GM19239 (cell line): Measurements from ENCODE around the gene TUBB4B.
A peak's percentile ranks its signal among the peaks of the same experiment; 100 is the strongest.

ENCODE experiments used
- DNase-seq: peaks from one replicate; pipeline ENCODE4 v3.0.0; 2011; ENCODE audit warnings: low spot score; ENCODE audit not compliant: insufficient read length
- FAIRE-seq: peaks from 2 replicates; lab custom pipeline; 2011; peaks lifted over from hg19 to GRCh38; lab: Jason Lieb, UNC

TUBB4B gene

GRCh38 chr9:137240841-137241489 lies at the start of gene TUBB4B:
Gene TUBB4B (plus strand): TSS chr9:137241287. CDS start chr9:137241361, 74 bp downstream.
- FAIRE-seq (peak; percentile 100), DNase-seq (peak; percentile 100)

GRCh38 chr9:137191691-137192447 lies 49.2 kb upstream of the TUBB4B start:
- FAIRE-seq (no peak), DNase-seq (no peak)

GRCh38 chr9:137192448-137192780 lies 48.7 kb upstream of the TUBB4B start:
- DNase-seq (no peak), FAIRE-seq (no peak)

- FAIRE-seq (no peak), DNase-seq (no peak)
Measured at GRCh38 chr9:137192859-137193258, 48.2 kb upstream of the TUBB4B start.

- FAIRE-seq, result no peak
- DNase-seq, result no peak
Measured at GRCh38 chr9:137193771-137194170, 47.3 kb upstream of the TUBB4B start.

- DNase-seq, result no peak
- no peak for FAIRE-seq
Measured at GRCh38 chr9:137194388-137194787, 46.7 kb upstream of the TUBB4B start.

- no peak for FAIRE-seq
- DNase-seq, result no peak
Measured at GRCh38 chr9:137194909-137195308, 46.2 kb upstream of the TUBB4B start.

- no peak for DNase-seq
Measured at GRCh38 chr9:137195525-137196220, 45.4 kb upstream of the TUBB4B start.

GRCh38 chr9:137198051-137198901 lies 42.8 kb upstream of the TUBB4B start:
- no peak for DNase-seq

More at GRCh38 chr9:137195525-137196220, 45.4 kb upstream of the TUBB4B start:
- FAIRE-seq, result no peak

GRCh38 chr9:137198902-137199283 lies 42.2 kb upstream of the TUBB4B start:
- FAIRE-seq (no peak), DNase-seq (no peak)

More at GRCh38 chr9:137198051-137198901, 42.8 kb upstream of the TUBB4B start:
- FAIRE-seq, result no peak

- FAIRE-seq (no peak), DNase-seq (no peak)
Measured at GRCh38 chr9:137199411-137200121, 41.5 kb upstream of the TUBB4B start.

GRCh38 chr9:137200311-137201204 lies 40.5 kb upstream of the TUBB4B start, which contains the start of gene TPRN:
Gene TPRN (minus strand): TSS chr9:137200741. CDS start chr9:137200711, 30 bp downstream.
- peak; percentile 99 for FAIRE-seq

GRCh38 chr9:137201205-137201868 lies 39.8 kb upstream of the TUBB4B start:
- FAIRE-seq, result peak; percentile 11
- no peak for DNase-seq

More at GRCh38 chr9:137200311-137201204, 40.5 kb upstream of the TUBB4B start, which contains the start of gene TPRN:
- peak; percentile 100 for DNase-seq

GRCh38 chr9:137202966-137203365 lies 38.1 kb upstream of the TUBB4B start:
- no peak for DNase-seq
- FAIRE-seq, result no peak

- FAIRE-seq, result no peak
Measured at GRCh38 chr9:137204731-137205125, 36.4 kb upstream of the TUBB4B start.

GRCh38 chr9:137205126-137206069 lies 35.7 kb upstream of the TUBB4B start, which contains the start of the genes NDOR1 and TMEM203:
Gene NDOR1 (plus strand): TSS chr9:137205700. CDS start chr9:137205778, 78 bp downstream.
Gene TMEM203 (minus strand): TSS chr9:137205648. CDS start chr9:137205414, 234 bp downstream.
- FAIRE-seq, result peak; percentile 89
- DNase-seq, result peak; percentile 98

More at GRCh38 chr9:137204731-137205125, 36.4 kb upstream of the TUBB4B start:
- no peak for DNase-seq
